Activated CD4-positive, alpha-beta T cell treated with anti-CD3 and anti-CD28 coated beads for 1 hour (primary cell): ENCODE results near the gene ACO2.
"Not testable (repeated sequence)": the region's sequence is repeated elsewhere in the genome, so short reads cannot be mapped to it uniquely, and the experiment has no call there.

ENCODE experiments used
- DNase-seq: peaks from one replicate; pipeline ENCODE4 v3.0.0-alpha.2; 2020

ACO2 gene

DNA sequence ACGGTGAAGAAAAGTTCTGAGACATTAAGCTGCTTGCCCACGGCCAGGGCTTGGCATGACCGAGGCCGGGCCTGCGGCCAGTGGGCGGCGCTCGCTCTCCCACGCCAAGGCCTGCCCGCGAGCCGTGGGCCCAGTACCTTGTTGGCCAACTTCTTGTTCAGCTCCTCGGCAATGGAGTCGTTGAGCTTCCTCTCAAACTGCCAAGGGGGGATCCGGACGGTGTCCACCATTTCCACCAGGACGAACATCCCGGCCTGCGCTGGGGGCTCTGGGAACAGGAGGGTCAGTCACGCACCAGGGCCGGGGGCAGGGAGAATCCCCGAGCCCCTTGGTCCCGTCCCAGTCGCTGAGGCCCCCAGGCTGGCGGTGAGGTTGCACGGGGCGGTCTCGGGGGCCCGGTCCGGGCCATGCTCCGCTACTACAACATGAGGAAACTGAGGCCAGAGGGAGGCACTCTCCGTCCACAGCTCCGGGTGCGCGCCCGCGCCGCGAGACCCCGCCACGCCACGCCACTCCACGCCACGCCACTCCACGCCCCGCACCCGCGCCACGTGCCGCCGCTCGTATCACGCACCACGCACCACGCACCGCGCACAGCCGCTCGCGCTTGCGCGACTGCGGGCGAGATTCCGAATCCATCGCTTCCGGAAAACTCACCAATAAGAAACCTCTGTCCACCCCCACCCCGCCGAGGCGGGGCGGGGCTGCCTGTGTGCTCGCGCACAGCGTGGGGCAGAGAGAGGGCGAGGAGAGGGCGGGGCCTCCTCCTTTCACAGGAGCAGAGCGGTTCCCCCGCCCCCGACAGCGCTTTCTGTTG, 75.1 kb downstream of the ACO2 start, which contains the start of gene POLR3H:
Gene POLR3H, minus strand, starts transcription at position 617 of the 817 bp plus-strand sequence. Its CDS starts 369 bp downstream, at position 248.
- DNase-seq, result peak; percentile 93

DNA sequence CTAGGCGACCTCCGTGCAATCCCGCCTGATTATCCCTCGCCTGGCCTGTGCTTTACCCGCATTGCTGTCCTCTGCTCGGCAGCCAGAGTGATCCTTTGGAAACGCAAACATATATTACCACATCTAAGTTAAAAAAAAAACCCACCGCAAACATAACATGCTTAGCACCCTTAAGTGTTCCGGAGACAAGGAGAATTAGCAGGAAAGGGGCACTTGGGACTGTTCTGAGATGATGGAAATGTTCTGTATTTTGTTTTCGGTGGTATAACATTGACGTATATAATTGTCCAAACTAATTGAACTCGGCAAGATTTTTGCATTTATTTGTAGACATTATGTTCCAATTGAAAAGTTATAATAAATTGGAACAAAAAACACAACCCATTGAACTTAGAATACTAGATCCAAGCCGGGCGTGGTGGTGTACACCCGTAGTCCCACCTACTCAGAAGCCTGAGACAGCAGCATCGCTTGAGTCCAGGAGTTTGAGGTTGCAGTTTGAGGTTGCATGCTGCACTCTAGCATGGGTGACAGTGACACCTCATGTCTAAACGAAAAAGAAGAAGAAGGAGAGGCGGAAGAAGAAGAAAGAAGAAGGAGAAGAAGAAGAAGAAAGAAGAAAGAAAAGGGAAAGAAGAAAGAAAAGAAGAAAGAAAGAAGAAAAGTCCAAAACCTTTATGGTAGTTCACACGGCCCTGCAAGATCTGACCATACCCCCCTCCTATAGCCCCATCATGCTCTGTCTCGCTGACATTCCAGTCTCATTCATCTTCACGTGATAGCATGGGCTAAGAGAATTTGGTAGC, 76.0 kb downstream of the ACO2 start:
- DNase-seq, result no peak

DNA sequence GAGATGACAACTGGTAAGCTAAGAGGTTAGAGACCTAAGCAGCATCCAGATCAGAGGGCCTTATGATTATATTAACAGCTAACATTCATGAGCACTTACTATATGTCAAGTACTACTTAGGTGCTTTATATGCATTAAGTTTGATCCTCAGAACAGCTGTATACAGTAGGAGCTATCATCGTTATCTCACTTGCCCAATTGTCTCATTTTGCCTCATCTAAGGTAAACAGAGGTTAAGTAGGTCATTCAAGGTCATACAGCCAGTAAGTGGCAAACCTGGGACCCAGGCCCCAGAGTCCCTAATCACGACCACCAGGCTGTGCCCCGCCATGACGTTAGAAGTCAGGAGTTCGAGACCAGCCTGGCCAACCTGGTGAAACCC, 79.9 kb downstream of the ACO2 start:
- DNase-seq, result no peak

DNA sequence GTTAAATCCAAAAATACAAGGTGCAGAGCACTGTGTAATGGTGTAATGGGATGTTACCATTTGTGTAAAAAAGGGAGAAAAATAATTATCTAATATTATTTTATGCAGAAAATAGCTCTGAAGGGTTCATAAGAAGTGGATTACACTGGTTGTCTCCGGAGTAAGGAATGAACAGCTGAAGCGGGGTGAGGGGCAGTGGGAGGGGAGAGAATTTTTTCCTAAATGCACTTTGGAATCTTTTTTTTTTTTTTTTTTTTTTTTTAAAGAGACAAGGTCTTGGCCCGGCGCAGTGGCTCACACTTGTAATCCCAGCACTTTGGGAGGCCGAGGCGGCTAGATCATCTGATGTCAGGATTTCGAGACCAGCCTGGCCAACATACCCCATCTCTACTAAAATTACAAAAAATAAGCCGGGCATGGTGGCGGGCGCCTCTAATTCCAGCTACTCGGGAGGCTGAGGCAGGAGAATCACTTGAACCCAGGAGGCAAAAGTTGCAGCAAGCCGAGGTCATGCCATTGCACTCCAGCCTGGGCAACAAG, 82.1 kb downstream of the ACO2 start:
- no peak for DNase-seq

DNA sequence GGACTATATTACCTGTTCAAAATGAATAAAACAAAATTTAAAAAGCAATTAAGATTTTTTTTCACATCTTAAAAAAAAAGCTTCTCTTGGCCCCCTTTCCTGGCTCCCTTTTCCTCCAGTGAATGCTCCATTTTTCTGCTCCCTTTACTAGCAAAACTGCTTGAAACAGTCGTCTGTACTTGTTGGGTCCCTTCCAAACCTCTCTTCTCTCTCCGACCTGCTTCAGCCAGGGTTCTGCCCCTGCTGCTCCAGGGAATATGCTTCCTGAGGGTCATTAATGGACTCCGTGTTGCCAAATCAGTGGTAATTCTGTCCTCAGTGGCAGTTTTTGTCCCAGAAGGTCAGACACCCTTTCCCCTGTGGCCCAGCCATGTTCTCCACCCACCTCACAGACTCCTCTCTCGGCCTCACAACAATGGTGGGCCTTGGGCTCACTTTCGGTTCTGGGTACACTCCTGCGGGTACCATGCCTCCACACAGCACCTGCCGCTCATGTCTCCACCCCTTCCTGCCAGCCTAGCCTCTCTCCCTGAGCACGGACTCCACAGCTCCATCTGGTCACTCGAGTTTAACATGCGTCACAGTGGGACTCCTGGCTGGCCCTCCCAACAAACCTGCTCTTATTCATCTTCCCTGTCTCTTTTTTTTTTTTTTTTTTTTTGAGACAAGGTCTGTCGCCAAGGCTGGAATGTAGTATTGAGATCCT, 83.1 kb downstream of the ACO2 start:
- DNase-seq, result no peak

DNA sequence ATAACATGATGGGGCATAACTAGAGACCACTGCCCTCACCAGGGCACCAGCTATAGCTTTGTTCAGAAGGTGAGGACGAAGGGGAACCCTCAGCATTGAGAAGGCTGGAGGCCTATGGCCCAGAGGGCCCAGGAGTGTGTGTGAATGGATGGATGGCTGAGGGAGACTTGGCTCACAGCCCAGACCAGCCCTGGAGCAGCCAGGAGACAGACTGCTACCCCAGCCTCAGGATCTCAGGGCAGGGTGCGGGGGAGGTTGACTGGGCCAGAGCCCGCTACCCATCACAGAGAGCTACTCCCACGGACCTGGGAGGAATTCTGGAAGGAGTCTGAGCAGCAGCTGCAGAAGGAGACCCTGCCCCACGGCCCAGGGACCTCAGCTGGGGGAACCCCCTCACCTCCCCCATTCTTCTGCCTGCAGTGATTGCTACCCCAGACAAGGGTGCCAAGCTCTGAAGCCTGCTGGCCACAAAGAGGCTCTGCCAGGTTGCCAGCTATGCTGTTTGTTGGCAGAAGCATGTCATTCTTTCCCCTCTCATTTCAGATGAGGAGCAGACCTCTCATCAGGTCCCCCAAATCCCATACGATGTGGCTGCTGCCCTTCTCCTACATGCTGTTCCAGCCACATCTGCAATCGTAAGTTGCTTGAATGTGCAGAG, 86.5 kb downstream of the ACO2 start:
- no peak for DNase-seq

DNA sequence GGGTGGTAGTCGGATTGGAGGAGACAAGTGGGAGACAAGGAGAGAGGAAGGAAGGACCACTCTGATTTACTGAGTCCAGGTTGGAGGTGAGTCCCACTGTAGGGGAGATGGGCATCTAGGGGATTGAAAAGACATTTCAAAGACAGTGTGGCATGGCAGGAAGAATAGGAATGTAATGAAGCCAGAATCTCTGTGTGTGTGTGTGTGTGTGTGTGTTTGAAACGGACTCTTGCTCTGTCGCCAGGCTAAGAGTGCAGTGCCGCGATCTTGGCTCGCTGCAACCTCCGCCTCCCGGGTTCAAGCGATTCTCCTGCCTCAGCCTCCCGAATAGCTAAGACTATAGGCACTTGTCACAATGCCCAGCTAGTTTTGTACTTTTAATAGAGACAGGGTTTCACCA, 87.6 kb downstream of the ACO2 start:
- no peak for DNase-seq

DNA sequence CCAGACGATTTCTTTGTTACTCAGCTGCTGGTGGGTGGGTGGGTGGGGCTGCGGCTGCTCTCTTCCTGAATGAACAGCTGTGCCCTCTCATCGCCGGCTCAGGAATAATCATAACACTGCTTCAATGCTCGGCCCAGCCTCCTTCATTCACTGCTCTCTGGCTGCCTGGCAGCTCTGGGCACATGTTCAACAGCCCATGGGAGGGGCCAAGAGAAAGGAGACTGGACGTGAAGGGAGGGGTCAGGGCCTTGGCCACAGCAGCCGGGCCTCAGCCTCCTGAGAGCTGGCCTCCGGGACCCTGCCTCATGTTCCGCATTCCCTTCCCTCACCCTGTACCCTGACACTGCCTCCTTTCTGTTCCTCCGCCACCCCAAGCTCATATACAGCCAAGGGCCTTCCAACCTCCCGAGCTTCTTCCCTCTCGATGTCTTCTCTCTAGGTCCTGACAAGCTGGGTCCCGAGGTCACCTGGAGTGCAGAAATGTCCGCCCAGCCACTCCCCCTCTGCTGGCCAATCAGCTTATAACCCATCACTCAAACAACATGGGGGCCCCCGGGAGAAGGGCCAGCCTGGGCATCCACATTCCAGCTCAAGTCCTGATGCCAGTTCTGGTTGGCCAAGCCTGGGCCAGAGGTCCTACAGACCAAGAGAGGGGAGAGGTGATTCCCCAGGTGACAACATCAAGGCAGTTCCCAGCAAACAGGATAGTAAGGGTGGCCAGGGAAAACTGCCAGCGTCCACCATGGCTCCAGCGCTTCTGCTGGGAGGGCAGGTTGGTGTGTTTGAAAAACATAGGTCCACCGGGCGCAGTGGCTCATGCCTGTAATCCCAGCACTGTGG, 88.7 kb downstream of the ACO2 start:
- no peak for DNase-seq

DNA sequence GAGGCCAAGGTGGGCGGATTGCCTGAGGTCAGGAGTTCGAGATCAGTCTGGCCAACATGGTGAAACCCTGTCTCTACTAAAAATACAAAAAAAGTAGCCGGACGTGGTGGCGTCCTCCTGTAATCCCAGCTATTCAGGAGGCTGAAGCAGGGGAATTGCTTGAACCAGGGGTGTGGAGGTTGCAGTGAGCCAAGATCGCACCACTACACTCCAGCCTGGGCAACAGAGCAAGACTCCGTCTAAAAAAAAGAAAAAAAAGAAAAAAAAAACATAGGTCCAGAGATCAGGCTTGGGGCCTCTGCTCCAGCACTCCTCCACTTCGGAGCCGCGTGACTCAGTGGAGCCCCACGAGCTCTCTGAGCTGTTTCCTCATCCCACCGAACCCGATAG, 89.3 kb downstream of the ACO2 start:
- DNase-seq, result not testable (repeated sequence)

DNA sequence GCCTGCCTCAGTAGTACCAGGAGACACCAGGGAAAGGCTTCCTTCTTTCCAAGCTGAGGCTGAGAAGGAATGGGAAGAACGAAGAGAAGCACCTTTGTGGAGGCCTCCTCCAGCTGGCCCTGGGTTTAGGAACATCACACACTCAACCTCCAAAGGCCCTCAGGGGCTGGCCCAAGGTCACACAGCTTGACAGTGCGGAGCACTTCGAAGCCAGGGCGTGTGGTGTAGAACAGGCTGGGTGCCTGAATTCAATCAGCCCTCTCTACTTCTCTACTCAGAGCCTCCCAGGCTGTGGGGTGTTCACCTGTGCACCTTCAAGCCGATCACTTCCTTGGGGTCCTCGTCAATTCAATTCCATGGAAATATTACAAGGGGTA, 91.2 kb downstream of the ACO2 start:
- no peak for DNase-seq

DNA sequence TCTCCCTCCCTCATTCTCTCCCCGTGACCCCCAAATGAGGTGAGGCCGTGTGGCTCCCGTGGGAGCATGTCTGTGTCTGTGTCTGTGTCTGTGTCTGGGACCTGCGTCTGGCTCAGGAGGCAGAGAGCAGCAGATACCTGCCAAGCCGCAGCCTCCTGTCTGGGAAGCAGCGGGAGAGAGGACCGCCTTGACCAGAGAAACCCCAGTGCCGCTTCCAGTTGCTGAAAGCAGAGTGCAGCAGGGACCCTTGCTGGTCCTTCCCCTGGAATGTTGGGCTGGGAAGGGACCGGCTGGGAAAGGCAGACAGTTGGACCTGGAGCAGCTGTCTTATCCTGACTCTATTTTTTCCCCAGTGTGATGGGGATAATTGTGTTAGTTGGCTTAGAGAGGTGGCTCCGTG, 92.4 kb downstream of the ACO2 start:
- DNase-seq, result no peak

DNA sequence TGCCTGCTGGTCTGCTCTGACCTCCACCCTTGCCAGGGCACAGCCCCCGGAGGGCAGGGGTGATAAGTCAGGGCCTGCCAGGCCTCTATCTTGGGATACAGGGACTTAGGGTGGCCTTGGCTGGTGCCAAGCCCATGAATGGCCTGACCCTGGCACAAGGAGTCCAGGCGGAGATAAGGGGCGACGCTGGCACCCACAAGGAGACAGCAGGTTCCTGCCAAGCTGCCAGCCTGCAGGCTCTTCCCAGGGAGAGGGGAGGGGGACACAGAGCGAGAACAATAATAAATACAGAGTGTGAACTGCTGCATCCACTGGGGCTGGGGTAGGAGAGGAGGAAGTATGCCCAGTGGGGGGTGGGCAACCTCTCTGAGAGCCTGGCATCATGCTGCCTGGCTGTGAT, 92.9 kb downstream of the ACO2 start:
- no peak for DNase-seq

DNA sequence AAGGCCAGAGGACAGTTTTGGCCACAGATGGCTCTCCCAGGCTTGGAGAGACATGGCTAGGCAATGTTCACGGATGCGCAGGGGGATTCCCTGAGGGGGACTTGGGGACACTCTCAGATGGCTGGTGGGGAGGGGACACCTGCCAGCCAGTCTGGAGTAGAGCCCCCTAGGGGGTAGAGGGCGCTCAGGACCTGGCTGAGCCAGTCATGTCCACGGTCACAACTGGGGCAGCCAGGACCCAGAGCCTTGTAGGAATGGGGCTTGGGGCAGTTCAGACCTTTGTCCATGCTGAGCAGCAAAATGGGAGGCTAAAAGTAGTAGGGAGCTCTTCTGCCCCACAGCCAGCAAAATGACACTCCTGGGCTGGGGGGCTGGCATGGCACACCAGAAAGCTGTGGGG, 93.5 kb downstream of the ACO2 start:
- DNase-seq, result no peak

DNA sequence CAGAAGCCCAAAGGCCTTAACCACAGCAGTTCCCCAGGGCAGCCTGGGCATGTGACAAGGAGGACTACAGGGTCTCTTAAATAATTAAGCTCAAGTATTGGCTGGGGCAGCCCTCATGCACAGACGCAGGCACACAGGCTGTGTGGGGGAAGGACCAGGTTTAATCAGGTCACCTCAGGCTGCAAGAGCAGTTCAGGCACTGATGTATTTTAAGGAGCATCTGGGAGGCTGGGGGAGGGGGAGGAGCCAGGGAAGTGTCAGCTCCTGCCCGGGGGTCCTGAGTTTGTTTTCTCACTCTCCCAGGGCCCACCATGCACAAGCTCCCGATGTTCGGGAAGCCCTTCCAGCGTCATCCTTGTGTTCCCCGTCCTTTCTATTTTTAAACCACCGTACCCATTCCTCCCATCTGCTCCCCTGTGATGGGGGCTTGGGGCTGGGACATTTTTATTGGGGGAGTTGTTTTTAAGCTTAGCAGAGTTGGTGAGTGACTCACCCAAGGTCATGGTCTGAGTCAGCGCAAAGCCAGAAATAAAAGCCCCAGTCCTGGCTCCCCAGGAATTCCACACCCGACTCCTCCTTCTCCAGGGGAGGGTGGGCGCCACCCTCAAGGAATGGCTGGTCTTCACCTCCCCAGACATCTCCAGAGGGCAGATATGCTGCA, 94.3 kb downstream of the ACO2 start:
- no peak for DNase-seq

DNA sequence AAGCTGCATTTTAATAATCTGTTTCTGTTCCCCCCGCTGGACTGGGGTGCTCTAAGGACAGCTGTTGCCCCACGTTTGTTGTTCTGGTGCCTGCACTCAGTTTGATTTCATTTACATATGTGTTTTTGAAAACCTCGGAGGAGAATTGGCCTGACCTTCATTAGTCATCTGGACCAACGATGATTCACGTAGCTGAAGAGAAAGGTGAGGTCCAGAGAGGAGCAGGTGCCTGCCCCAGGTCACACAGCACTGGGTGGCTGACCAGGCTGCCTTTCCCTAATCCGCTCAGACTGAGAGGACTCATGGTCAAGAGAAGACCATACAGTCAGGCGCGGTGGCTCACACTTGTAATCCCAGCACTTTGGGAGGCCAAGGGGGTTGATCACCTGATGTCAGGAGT, 95.6 kb downstream of the ACO2 start:
- no peak for DNase-seq

DNA sequence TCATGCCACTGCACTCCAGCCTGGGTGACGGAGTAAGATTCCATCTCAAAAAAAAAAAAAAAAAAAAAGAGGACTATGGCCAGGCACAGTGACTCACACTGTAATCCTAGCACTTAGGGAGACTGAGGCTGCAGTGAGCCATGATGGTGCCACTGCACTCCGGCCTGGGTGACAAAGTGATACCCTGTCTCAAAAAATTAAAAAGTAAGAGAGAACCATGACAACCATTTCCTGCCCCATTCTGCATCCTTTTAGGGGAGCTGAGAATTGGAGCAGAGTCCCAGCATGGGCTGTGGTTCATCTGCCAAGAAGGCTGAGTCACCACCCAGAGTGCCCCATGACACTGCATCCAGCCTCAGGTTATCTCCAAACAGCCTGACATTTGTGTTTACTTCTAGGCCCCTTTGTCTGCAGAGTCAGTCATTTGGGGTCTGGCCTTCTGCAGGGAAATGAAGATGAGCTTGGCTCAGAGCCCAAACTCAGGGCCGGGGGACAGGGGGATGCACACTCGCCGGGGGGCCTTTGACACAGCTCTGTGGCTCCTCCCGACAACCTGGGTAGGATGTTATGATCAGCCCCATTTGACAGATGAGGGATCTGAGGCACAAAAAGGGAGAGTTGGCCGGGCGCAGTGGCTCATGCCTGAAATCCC, 96.6 kb downstream of the ACO2 start:
- DNase-seq, result no peak

DNA sequence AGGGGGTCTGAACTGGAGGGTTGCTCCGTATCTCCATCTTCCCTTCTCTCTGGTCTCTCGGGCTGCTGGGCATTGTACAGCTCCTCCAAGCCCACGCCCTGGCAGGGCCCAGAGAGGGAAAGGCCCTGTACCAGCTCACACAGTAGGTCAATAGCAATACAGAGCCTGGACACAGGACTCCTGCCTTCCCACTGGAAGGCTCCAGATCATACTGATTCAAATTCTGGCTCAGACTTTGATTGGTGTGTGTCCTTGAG, 98.5 kb downstream of the ACO2 start:
- no peak for DNase-seq

DNA sequence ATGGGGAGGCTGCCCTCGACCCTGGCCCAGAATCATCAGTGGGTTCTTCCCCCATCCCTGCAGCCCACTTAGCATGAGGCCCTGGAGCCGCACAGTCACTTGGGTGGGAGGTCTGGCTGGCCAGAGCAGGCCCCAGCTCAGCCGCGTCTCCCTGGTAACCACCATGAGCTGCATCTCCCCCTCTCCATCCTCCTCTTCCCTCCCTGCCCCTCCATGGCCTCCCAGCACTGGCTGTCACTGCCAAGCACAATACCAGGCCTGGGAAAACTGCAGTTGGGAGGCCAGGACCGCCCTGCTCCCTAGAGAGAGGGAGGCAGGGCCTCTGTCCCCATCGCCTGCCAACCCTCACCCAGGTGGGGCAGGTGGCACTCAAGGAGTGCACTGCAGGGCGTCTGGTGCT, 99.9 kb downstream of the ACO2 start:
- no peak for DNase-seq

DNA sequence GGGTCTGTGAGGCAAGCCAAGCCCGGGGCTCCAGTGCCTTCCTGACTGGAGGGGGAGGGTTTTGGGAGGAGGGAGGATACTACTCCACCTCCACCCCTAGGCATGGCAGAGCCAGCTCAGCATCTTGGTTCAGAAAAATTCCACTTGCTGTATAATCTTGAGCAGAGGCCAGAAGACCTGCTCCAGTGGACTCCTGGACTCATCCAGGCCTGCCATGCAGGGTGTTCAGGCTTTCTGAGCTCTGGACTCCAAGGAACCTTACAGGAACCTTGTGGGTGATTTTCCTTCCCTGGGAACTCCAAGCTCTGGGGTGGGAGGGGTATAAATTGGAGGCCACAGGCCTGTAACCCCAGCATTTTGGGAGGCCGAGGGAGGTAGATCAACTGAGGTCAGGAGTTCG, 101.3 kb downstream of the ACO2 start:
- DNase-seq, result no peak

DNA sequence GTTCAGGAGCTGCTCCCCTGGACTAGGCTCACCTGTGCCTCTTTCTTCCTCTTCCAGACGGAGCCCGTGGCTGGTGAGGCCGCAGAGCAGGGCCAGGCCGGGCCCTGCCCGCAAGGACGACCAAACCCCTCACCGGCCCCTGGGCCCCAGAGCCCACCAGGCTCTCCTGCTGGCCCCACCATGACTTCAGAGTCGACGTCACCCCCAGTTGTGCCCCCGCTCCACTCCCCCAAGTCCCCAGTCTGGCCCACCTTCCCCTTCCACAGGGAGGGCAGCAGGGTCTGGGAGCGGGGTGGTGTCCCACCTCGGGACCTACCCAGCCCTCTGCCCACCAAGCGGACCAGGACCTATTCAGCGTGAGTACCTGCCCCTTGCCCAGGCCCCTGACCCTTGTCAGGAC, 102.9 kb downstream of the ACO2 start:
- DNase-seq, result no peak

DNA sequence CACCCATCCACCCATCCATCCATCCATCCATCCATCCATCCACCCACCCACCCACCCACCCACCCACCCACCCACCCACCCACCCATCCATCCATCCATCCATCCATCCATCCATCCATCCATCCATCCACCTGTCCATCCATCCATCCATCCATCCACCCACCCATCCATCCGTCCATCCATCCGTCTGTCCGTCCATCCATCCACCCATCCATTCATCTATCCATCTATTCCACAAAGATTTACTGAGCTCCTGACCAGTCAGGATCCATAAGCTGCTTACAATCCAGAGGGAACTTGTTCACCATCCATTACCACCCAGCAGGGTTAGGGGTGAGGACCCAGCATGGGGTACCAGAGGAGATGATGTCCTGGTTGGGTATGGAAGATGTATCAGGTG, 103.4 kb downstream of the ACO2 start:
- DNase-seq, result not testable (repeated sequence)
